ENCODE results near the gene EXOC6B.

Gene EXOC6B

GRCh38 chr2:72205504-72205881, 620.3 kb downstream of the EXOC6B start:
- Histone ChIP-seq H3K9me3 (ENCODE audit: control insufficient read depth, low read depth, low read length) (no peaks in the 10 kb centered on the region), H3K4me3 (ENCODE audit: low read length) (no peak overlapping the region), H3K27ac (ENCODE audit: low read length) (no peak overlapping the region)

GRCh38 chr2:72204786-72205503, 620.9 kb downstream of the EXOC6B start:
- Histone ChIP-seq H3K4me3 (ENCODE audit: low read length) (no peak overlapping the region), H3K9ac (ENCODE audit: low read length) (no peak overlapping the region), H3K9me3 (ENCODE audit: control insufficient read depth, low read depth, low read length) (no peaks in the 10 kb centered on the region), H3K27me3 (ENCODE audit: control insufficient read depth, insufficient read depth, low read length) (no peaks in the 10 kb centered on the region), H3K27ac (ENCODE audit: low read length) (no peak overlapping the region), H3K36me3 (ENCODE audit: control insufficient read depth, low read depth, low read length) (no peaks in the 10 kb centered on the region), H3K4me1 (ENCODE audit: control insufficient read depth, low read depth, low read length) (no peaks in the 10 kb centered on the region)

More at GRCh38 chr2:72205504-72205881, 620.3 kb downstream of the EXOC6B start:
- Histone ChIP-seq H3K4me1 (ENCODE audit: control insufficient read depth, low read depth, low read length) (no peaks in the 10 kb centered on the region), H3K9ac (ENCODE audit: low read length) (no peak overlapping the region), H3K36me3 (ENCODE audit: control insufficient read depth, low read depth, low read length) (no peaks in the 10 kb centered on the region), H3K27me3 (ENCODE audit: control insufficient read depth, insufficient read depth, low read length) (no peaks in the 10 kb centered on the region)

GRCh38 chr2:72204156-72204785, 621.6 kb downstream of the EXOC6B start:
- H3K9ac ChIP-seq (ENCODE audit: low read length): no peak overlapping the region
- no peak overlapping the region for H3K27ac ChIP-seq (ENCODE audit: low read length)
- no peaks in the 10 kb centered on the region for H3K36me3 ChIP-seq (ENCODE audit: control insufficient read depth, low read depth, low read length)
- H3K4me3 ChIP-seq (ENCODE audit: low read length): no peak overlapping the region
- no peaks in the 10 kb centered on the region for H3K9me3 ChIP-seq (ENCODE audit: control insufficient read depth, low read depth, low read length)
- H3K27me3 ChIP-seq (ENCODE audit: control insufficient read depth, insufficient read depth, low read length): no peaks in the 10 kb centered on the region
- H3K4me1 ChIP-seq (ENCODE audit: control insufficient read depth, low read depth, low read length): no peaks in the 10 kb centered on the region

GRCh38 chr2:72198532-72199241, 627.1 kb downstream of the EXOC6B start:
- Histone ChIP-seq H3K27me3 (ENCODE audit: control insufficient read depth, insufficient read depth, low read length) (no peaks in the 10 kb centered on the region), H3K27ac (ENCODE audit: low read length) (no peak overlapping the region), H3K4me1 (ENCODE audit: control insufficient read depth, low read depth, low read length) (peaks cover 2% of the 10 kb centered on the region), H3K36me3 (ENCODE audit: control insufficient read depth, low read depth, low read length) (no peaks in the 10 kb centered on the region), H3K9ac (ENCODE audit: low read length) (no peak overlapping the region), H3K4me3 (ENCODE audit: low read length) (no peak overlapping the region), H3K9me3 (ENCODE audit: control insufficient read depth, low read depth, low read length) (no peaks in the 10 kb centered on the region)

- H3K9me3 ChIP-seq (ENCODE audit: control insufficient read depth, low read depth, low read length): no peaks in the 10 kb centered on the region
- H3K4me1 ChIP-seq (ENCODE audit: control insufficient read depth, low read depth, low read length): peaks cover 7% of the 10 kb centered on the region
- no peak overlapping the region for H3K4me3 ChIP-seq (ENCODE audit: low read length)
- no peaks in the 10 kb centered on the region for H3K36me3 ChIP-seq (ENCODE audit: control insufficient read depth, low read depth, low read length)
- no peaks in the 10 kb centered on the region for H3K27me3 ChIP-seq (ENCODE audit: control insufficient read depth, insufficient read depth, low read length)
- H3K9ac ChIP-seq (ENCODE audit: low read length): no peak overlapping the region
- no peak overlapping the region for H3K27ac ChIP-seq (ENCODE audit: low read length)
These were observed 632.1 kb downstream of the EXOC6B start for GRCh38 chr2:72193723-72194122.

- no peak overlapping the region for H3K4me3 ChIP-seq (ENCODE audit: low read length)
These were observed 634.4 kb downstream of the EXOC6B start for GRCh38 chr2:72191441-72191840.

GRCh38 chr2:72185206-72185605, 640.6 kb downstream of the EXOC6B start:
- Histone ChIP-seq H3K27me3 (ENCODE audit: control insufficient read depth, insufficient read depth, low read length) (no peaks in the 10 kb centered on the region), H3K4me3 (ENCODE audit: low read length) (no peak overlapping the region), H3K9ac (ENCODE audit: low read length) (no peak overlapping the region), H3K4me1 (ENCODE audit: control insufficient read depth, low read depth, low read length) (no peaks in the 10 kb centered on the region), H3K36me3 (ENCODE audit: control insufficient read depth, low read depth, low read length) (no peaks in the 10 kb centered on the region), H3K27ac (ENCODE audit: low read length) (no peak overlapping the region), H3K9me3 (ENCODE audit: control insufficient read depth, low read depth, low read length) (no peaks in the 10 kb centered on the region)

More at GRCh38 chr2:72191441-72191840, 634.4 kb downstream of the EXOC6B start:
- no peaks in the 10 kb centered on the region for H3K9me3 ChIP-seq (ENCODE audit: control insufficient read depth, low read depth, low read length)
- no peak overlapping the region for H3K27ac ChIP-seq (ENCODE audit: low read length)
- no peaks in the 10 kb centered on the region for H3K36me3 ChIP-seq (ENCODE audit: control insufficient read depth, low read depth, low read length)
- H3K4me1 ChIP-seq (ENCODE audit: control insufficient read depth, low read depth, low read length): peaks cover 7% of the 10 kb centered on the region
- no peaks in the 10 kb centered on the region for H3K27me3 ChIP-seq (ENCODE audit: control insufficient read depth, insufficient read depth, low read length)
- H3K9ac ChIP-seq (ENCODE audit: low read length): no peak overlapping the region

- Histone ChIP-seq H3K27ac (ENCODE audit: low read length) (no peak overlapping the region), H3K36me3 (ENCODE audit: control insufficient read depth, low read depth, low read length) (no peaks in the 10 kb centered on the region), H3K27me3 (ENCODE audit: control insufficient read depth, insufficient read depth, low read length) (no peaks in the 10 kb centered on the region), H3K4me1 (ENCODE audit: control insufficient read depth, low read depth, low read length) (no peaks in the 10 kb centered on the region), H3K9me3 (ENCODE audit: control insufficient read depth, low read depth, low read length) (no peaks in the 10 kb centered on the region), H3K4me3 (ENCODE audit: low read length) (no peak overlapping the region), H3K9ac (ENCODE audit: low read length) (no peak overlapping the region)
These were observed 642.4 kb downstream of the EXOC6B start for GRCh38 chr2:72183466-72183865.

- Histone ChIP-seq H3K27me3 (ENCODE audit: control insufficient read depth, insufficient read depth, low read length) (no peaks in the 10 kb centered on the region), H3K4me3 (ENCODE audit: low read length) (no peak overlapping the region), H3K9me3 (ENCODE audit: control insufficient read depth, low read depth, low read length) (no peaks in the 10 kb centered on the region), H3K27ac (ENCODE audit: low read length) (no peak overlapping the region), H3K36me3 (ENCODE audit: control insufficient read depth, low read depth, low read length) (peaks cover 4% of the 10 kb centered on the region), H3K9ac (ENCODE audit: low read length) (no peak overlapping the region), H3K4me1 (ENCODE audit: control insufficient read depth, low read depth, low read length) (no peaks in the 10 kb centered on the region)
These were observed 642.8 kb downstream of the EXOC6B start for GRCh38 chr2:72183016-72183415.

GRCh38 chr2:72182547-72182946, 643.3 kb downstream of the EXOC6B start:
- H3K4me1 ChIP-seq (ENCODE audit: control insufficient read depth, low read depth, low read length): no peaks in the 10 kb centered on the region
- no peak overlapping the region for H3K4me3 ChIP-seq (ENCODE audit: low read length)
- no peak overlapping the region for H3K27ac ChIP-seq (ENCODE audit: low read length)
- H3K9ac ChIP-seq (ENCODE audit: low read length): no peak overlapping the region
- peaks cover 4% of the 10 kb centered on the region for H3K36me3 ChIP-seq (ENCODE audit: control insufficient read depth, low read depth, low read length)
- H3K27me3 ChIP-seq (ENCODE audit: control insufficient read depth, insufficient read depth, low read length): no peaks in the 10 kb centered on the region
- no peaks in the 10 kb centered on the region for H3K9me3 ChIP-seq (ENCODE audit: control insufficient read depth, low read depth, low read length)

GRCh38 chr2:72181616-72182015, 644.2 kb downstream of the EXOC6B start:
- Histone ChIP-seq H3K9ac (ENCODE audit: low read length) (no peak overlapping the region), H3K27ac (ENCODE audit: low read length) (no peak overlapping the region), H3K27me3 (ENCODE audit: control insufficient read depth, insufficient read depth, low read length) (no peaks in the 10 kb centered on the region), H3K4me3 (ENCODE audit: low read length) (no peak overlapping the region), H3K36me3 (ENCODE audit: control insufficient read depth, low read depth, low read length) (peaks cover 4% of the 10 kb centered on the region), H3K4me1 (ENCODE audit: control insufficient read depth, low read depth, low read length) (no peaks in the 10 kb centered on the region), H3K9me3 (ENCODE audit: control insufficient read depth, low read depth, low read length) (no peaks in the 10 kb centered on the region)
